Measurements from ENCODE around the gene LASP1NB.
A peak's percentile ranks its signal among the peaks of the same experiment; 100 is the strongest.

- TF ChIP-seq RAD21 (IDR thresholded peaks at IDR 0.05 in 1 of 2, conservative IDR thresholded peaks at IDR 0.05 in 1 of 2; ENCODE audit: low read depth in 2 of 2, low read length in 2 of 2), result peak in 1 of 2 experiments; percentile 43; a peak in 2 of 4 replicates
- TF ChIP-seq CTCF (IDR thresholded peaks at IDR 0.05; ENCODE audit: control extremely low read depth in 1 of 3, insufficient read depth in 1 of 3, low read depth in 1 of 3, low read length in 3 of 3), result peak; percentile 30 to 50 (median 42)
- TF ChIP-seq PHF8 (conservative IDR thresholded peaks at IDR 0.05; ENCODE audit: low read depth, low read length), result no peak
- TF ChIP-seq TCF12 (IDR thresholded peaks at IDR 0.05; ENCODE audit: low read depth, low read length), result no peak
- TF ChIP-seq SIX5 (IDR thresholded peaks at IDR 0.05; ENCODE audit: low read depth, low read length), result no peak
- TF ChIP-seq POLR2AphosphoS5 (IDR thresholded peaks at IDR 0.05; ENCODE audit: low read depth, low read length), result no peak
- no peak for TF ChIP-seq POLR2A (IDR thresholded peaks at IDR 0.05; ENCODE audit: control extremely low read depth in 1 of 2, low read depth in 2 of 2, low read length in 2 of 2)
- no peak for TF ChIP-seq EZH2 (IDR thresholded peaks at IDR 0.05; ENCODE audit: low read depth, low read length, severe bottlenecking)
- no peak for TF ChIP-seq TAF1 (IDR thresholded peaks at IDR 0.05; ENCODE audit: low read depth, low read length)
- TF ChIP-seq NRF1 (IDR thresholded peaks at IDR 0.05; ENCODE audit: low read depth, low read length), result no peak
Observed at GRCh38 chr17:38914741-38915638, 10.4 kb upstream of the LASP1NB start.
